Measurements from ENCODE around the gene TNN.
"Not testable (repeated sequence)": the region's sequence is repeated elsewhere in the genome, so short reads cannot be mapped to it uniquely, and the experiment has no call there.

The TNN gene, protein sequence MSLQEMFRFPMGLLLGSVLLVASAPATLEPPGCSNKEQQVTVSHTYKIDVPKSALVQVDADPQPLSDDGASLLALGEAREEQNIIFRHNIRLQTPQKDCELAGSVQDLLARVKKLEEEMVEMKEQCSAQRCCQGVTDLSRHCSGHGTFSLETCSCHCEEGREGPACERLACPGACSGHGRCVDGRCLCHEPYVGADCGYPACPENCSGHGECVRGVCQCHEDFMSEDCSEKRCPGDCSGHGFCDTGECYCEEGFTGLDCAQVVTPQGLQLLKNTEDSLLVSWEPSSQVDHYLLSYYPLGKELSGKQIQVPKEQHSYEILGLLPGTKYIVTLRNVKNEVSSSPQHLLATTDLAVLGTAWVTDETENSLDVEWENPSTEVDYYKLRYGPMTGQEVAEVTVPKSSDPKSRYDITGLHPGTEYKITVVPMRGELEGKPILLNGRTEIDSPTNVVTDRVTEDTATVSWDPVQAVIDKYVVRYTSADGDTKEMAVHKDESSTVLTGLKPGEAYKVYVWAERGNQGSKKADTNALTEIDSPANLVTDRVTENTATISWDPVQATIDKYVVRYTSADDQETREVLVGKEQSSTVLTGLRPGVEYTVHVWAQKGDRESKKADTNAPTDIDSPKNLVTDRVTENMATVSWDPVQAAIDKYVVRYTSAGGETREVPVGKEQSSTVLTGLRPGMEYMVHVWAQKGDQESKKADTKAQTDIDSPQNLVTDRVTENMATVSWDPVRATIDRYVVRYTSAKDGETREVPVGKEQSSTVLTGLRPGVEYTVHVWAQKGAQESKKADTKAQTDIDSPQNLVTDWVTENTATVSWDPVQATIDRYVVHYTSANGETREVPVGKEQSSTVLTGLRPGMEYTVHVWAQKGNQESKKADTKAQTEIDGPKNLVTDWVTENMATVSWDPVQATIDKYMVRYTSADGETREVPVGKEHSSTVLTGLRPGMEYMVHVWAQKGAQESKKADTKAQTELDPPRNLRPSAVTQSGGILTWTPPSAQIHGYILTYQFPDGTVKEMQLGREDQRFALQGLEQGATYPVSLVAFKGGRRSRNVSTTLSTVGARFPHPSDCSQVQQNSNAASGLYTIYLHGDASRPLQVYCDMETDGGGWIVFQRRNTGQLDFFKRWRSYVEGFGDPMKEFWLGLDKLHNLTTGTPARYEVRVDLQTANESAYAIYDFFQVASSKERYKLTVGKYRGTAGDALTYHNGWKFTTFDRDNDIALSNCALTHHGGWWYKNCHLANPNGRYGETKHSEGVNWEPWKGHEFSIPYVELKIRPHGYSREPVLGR (N-terminal part only)

DNA sequence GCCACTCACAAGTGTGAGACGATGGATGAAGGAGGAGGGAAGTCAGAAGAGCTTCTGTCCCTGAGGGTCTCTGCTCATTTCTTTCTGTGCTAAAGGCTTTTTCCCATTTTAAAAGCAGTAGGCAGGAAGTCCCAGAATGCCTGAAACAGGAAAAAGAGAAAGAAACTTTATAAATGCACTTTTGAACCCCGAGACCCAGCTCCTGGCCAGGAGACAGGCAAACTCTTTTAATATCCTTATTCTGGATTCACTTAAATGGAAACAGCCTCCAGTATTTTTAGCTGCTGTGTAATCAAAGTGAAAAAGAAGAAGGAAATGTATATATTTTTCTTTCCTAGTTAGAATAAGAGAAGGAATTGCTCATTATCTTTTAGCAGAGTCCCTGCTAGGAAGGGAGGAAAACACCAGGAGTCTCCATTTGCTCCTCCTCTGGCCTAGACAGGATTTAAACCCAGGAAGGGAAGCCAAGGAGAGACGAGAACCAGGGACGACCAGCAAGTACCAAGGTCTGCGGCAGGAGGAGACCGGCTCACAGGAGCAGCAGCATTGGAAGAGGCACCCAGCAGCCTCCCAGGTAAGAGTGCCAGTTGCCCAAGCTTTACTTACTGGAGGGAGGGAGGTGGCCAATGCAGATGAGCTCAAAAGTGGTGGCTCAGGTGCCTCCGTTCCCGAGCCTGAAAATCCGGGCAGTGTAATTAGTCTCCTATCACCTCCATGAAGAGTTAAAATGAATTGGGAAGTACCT, at the start of gene TNN:
TSS of gene TNN (plus strand) at position 472 of the 745 bp plus-strand sequence. CDS start 9,586 bp downstream, outside the sequence.
- DNase-seq = no peak

DNA sequence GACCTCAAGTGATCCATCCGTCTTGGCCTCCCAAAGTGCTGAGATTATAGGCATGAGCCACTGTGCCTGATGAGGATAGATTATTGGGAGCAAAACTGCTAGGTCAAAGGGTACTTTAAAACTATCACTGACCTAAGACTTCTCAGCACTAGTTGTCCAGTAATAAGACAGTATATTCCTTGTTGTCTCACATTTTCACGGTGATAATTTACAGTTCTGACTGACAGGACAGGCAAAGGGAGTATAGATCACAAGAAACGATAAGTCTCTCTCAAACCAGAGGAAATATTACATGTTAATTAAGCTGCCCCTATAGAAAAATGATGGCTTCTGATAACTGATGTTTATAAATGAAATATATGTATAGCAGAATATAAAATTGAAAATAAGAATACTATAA, 48.1 kb upstream of the TNN start:
- DNase-seq = no peak

DNA sequence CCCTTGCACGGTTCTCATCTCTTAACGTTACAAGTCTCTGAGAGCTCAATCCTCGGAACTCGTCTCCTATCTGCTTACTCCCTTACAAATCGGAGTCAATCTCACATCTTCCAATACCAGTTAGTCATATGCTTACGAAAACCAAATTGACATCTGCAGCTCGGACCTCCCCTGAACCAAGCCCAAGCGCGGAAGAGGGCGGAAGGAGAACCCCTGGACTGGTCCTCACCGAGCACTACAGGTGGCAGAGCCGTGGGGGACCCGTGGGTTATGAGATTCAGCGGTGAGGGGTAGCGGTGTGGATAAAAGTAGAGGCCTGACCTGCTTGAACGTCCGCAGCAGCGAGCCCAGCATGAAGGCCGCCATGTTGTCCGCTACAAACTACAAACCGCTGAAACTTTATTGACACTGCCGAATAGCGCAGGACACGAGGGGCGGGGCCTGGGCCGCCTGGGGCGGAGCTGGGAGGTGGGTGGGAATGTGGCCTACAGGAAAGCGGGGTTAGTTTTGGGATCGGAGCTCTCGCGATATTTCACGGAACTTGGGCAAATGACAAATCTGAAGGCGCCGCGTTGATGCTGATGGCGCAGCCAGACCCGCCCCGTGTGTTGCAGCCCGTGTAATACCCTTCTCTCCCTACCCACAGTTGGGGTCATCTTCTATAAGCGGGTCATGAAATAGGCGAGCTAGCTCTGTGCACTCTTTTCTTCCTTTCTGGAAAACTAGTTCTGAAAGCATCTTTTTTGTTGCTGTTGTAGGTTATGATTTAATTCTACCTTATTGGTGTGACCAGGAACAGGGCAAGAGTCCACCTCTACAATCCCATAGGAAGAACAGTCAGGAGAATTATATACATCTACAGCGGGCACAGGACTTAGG, 44.4 kb upstream of the TNN start, which contains the start of gene MRPS14:
TSS of gene MRPS14 (minus strand) at position 383 of the 879 bp plus-strand sequence. CDS start at position 366, 17 bp downstream.
- DNase-seq = peak; percentile 99

DNA sequence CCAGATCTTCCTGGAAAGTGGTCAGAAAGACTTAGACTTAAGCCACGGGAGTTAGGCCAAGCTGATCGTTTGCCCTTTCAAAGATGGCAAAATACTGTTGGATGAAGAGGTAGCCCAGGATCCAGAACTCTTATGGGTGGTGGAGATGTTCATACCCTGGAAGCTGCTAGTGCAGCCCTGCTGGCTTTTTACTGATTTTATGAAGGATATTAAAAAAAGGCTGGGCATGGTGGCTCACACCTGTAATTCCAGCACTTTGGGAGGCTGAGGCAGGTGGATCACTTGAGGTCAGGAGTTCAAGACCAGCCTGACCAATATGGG, 43.8 kb upstream of the TNN start:
- DNase-seq = not testable (repeated sequence)

DNA sequence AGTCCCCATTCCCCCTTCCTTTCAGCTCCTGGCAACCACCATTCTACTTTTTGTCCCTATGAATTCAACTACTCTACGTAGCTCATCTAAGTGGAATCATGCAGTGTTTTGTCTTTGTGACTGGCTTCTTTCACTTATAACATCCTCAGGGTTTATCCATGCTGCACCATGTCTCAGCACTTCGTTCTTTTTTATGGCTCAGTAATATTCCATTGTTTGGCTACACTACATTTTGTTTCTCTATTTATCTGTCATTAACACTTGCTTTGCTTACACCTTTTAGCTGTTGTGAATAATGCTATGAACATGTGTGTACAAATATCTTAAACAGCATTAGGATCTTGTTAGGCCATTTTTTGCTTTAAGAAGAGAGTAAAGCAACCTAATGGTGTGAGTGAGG, 42.9 kb upstream of the TNN start:
- DNase-seq = no peak

DNA sequence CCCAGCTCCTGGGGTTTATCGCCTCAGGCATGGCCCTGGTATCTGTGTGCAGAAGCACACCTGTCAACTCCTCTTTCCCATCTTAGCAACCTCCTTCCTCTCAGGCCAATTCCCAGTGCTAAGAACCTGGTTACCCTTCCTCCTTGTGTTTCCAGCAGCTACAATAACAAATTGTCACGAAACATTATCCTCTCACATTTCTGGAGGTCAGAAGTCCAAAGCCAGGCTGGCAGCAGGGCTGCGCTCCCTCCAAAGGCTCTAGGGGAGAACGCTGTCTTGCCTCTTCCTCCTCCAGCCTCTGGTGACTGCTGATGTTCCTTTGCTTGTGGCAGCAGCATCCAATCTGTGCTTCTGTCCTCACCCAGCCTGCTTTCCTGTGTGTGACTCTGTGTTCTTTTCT, 33.7 kb upstream of the TNN start:
- no peak for DNase-seq

DNA sequence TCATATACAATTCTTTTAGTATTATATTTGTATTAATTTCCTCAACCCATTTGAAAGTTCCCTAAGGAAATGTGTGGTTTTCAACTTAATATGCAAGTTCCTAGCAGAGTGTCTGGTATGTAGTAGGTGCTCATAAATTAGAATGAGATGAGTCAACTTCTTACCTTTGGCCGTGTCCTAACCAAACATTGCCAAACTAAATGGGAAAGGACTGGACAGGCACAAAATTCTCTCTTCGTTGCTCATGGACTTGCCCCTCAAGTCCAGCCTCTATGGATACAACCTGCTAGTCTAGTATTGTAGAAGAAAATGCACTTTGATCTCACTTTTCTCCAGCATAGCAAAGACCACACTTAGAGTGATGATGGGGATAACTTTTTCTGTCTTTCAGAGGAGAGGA, 32.9 kb upstream of the TNN start:
- DNase-seq = no peak

DNA sequence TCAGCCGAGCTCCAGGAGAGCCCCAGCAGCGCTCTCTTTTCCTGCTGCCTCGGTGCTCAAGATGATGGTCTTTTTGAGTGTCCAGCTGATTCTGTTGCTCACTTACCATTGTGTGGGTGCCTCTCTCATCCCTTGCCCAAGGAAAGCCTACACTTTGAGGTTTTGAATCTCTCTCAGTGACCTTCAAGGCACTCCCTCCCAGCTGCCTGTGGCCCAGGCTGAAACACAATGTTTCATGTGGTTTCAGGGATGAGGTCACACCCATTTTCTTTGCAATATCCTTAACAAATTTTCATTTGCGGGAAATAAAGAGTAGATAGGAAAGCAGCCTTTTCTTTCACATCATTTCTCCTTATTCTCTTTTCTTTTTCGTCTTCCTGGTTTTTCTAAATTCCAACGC, 31.8 kb upstream of the TNN start:
- no peak for DNase-seq

DNA sequence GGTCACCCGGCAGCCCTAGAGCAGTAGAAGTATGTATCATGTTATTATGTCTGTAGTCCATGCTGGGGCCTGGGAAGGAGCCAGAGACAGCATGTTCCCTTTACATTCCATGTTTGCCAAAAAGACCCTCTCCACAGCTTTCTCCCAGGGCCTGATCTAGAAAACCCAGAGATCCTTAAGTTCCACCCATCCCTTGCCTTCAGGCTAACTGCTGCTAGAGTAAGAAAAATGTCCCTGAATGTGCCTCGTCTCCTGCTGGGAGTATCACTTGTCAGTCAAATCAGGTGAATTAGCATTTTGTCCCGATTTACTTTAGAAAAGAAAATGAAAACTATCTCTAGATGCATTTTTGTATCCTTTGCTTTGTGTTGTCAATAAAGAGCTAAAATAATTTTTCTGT, 31.2 kb upstream of the TNN start:
- no peak for DNase-seq

DNA sequence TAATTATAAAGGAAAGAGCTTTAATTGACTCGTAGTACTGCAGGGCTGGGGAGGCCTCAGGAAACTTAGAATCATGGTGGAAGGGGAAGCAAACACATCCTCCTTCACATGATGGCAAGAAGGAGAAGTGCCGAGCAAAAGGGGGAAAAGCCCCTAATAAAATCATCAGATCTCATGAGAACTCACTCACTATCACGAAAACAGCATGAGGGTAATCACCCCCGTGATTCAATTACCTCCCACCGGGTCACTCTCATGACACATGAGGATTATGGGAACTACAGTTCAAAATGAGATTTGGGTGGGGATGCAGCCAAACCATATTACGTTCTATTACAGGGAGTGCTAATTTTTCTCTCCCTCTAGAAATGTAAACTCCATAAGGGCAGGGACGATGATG, 30.2 kb upstream of the TNN start:
- no peak for DNase-seq

DNA sequence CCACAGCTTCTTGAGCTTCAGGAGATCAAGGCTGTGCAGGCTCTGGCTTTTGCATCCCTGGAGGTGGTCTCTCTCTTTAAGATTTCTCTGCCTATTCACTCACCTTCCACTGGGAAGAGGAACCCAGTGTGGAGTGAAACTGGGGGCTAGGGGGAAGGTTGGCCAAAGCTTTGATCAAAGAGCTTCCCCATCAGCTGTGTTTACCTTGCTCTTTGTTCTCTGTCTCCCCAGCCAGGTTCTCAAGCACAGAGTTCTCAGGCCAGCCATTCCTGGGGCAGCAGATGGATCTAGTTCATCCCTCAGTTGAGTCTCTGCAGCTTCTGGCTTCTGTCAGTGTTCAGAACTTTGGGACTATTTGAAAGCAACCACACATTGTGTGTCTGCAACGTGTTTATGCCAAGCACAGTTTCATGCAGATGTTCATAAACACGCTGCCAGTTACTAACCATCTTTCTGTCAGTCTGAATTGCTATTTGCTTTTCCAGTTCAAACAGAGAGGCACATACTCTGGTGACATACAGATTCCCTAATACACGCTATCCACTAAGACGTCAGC, 27.2 kb upstream of the TNN start:
- DNase-seq = no peak

DNA sequence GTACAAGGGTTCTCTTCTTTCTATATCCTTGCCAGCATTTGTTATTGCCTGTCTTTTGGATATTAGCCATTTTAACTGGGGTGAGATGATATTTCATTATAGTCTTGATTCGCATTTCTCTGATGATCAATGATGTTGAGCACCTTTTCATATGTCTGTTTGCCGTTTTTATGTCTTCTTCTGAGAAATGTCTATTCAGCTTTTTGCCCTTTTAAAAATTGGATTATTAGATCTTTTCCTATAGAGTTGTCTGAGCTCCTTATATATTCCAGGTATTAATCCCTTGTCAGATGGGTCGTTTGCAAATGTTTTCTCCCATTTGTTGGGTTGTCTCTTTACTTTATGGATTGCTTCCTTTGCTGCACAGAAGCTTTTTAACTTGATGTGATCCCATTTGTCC, 25.0 kb upstream of the TNN start:
- no peak for DNase-seq

DNA sequence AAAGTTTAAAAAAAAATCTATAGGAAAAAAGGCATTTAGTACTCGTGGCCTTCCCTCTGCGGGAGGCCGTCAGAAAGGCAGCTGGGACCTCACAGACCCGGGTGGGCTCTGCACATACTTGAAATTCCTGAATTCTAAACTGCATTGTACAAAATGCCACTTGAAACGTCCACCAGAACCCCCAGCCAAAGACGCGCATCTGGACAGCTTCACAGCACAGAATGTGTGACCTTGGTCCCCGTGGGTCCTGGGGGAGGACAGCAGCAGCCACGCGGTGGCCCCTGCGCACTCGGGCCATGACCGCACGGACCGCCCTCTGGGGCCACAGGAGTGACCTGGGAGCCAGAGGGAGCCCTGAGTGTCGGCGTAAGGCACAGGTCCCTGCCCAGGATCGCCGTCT, 23.8 kb upstream of the TNN start:
- DNase-seq = no peak

DNA sequence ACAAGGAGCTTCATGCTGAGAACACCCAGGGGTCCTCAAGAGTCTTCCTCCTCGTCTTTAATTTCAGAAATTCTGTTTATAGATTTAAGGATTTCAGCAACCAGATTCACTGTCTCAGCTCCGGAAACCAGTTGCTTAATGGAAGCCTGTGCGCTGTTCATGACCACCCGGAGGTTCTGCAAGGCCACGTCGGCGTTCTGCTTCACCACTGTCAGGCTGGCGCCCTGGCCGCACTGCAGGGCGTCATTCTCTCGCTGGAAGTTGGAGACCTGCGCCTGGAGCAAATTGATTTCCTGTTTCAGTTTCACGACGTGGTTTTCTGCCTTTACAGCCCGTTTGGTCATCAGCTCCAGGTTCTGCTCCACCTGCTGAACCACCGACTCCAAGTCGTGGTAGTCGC, 23.0 kb upstream of the TNN start:
- not testable (repeated sequence) for DNase-seq

DNA sequence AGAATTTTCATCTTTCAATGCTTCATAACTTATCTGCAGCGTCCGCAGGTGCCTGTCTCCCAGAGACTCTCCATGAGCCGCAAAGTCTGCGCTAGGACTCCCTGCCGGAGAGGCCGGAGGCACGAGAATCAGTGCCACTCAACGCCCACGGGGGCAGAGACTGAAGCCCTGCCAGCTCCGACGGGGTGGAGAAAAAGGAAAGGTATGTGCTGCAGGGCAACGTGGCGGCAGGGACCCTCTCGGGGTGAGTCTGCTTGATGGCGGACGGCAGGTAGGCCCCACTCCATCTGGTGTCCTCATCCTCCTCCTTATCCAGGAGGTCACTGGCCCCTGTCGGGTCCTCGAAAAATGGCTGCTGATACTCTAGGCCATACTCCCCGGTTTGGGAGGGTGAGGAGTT, 22.5 kb upstream of the TNN start:
- no peak for DNase-seq

DNA sequence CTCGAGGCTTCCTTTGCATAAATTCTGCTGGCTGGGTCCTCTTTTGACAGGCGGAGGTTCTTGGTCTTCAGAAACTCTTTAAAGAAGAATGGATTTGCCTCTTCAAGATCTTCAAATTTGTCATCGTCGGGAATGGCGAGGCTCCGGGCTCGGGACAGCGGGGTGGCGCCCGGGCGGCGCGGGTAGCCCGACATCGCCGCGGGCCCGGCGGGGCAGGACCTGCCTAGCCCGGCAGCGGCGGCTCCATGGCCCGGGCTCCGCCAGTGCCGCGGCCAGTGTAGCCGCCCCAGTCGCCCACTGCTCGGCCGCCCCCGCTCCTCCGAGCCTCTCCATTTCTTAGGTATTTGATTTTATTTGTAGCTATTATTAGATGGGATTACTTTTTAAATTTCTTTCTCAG, 22.1 kb upstream of the TNN start:
- no peak for DNase-seq

DNA sequence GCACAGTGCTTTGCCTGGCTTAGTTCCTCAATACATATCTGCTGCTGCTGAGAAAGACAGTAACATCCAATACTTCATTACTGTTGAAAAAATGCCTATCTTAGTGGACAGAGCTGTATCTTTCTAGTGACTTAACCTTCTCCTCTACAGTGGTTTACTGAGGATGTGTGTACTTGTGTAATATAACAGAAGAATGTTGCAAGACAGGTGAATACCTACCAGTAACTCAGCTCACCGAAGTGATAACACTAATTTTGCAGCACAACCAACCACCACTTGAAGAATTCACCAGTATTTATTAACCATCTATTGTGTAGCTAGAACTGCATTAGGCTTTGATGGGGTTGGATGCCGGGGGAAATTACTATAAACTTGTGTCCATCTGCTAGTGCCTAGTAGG, 16.6 kb upstream of the TNN start:
- DNase-seq = no peak

DNA sequence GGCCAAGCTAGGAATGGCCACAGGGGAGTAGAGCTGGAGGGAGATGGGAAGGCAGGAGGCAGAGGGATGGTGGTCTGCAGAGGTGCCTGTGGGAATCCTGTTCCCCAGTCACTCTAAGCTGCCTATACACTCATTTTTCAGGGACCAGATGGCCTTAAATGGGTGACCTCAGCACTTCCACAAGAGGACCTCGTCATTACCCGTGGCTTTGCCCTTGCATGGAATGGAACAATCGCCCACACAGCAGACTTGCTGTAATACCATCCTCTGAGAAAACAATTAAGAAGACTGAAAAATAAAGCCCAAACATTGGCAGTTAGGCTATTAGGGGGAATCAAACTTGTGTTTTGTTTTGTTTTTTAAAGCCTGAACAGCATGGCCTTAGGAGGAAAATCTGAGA, 12.9 kb upstream of the TNN start:
- no peak for DNase-seq

DNA sequence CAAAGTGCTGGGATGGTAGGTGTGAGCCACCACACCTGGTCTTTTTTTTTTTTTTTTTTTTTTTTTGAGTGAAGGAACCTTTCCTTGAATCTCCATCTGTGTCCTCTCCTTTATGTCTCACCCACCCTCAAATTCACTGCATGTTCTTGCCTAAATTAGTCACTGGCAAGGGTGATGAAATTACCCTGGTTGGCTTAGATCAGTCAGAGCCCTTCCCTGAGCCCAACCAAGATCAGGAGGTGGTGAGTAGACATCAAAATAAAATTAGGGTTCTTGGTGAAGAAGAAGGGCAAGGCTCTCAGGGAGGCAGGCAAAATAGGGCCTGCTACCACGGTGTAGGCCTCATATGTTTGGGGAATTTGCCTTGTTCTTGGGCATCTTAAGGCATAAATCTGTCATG, 5.3 kb upstream of the TNN start:
- no peak for DNase-seq

DNA sequence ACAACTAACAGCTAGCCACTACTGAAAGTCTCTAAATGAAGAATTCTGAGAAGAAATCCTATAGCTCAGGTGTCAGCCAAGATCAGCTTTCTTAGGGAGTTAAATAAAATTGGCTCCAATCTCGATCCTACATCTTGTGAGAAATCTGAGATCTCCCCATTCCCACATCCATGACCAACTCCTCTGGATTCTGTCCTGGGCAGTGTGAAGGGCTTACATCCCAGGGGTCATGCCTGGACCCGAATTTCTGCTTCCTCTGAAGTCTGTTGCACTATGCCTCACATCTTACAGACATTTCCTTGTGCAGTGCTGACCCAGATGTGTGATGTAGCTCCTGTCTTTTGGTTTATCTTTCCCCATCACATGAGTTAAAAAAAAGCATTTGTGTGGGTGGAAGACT, 4.8 kb upstream of the TNN start:
- no peak for DNase-seq

DNA sequence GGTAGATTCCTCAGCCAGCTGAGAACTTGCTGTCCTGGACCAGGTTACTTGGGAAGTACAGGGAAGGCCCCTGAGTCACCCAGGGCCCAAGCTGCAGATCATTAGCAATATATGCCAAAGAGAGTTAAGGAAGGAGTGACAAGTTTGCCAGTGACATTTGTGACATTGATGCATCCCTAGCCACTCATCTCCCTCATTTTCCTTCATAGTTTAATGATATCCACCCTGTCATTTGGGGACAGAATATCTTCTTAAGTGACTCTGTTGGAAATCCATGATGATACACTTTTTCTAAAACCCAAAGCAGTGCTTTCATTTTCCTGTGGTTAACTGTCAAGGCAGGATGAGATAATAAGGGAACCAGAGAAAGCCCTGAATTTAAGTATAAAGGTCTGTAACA, 3.2 kb downstream of the TNN start:
- DNase-seq = no peak

Data from activated CD4-positive, alpha-beta T cell treated with anti-CD3 and anti-CD28 coated beads, Interleukin-10, Interleukin-2, amounts not matched to agents 100 ng/mL and 50 ng/mL, durations not matched to agents 16 hours and 8 hours (primary cell).